ENCODE results near the gene C1orf232.

Gene C1orf232

GRCh38 chr1:26122988-26123973, 45.5 kb downstream of the C1orf232 start:
- DNase-seq: no peak

- DNase-seq: peak; percentile 31
These were observed 46.6 kb downstream of the C1orf232 start for GRCh38 chr1:26121854-26122773.

- peak; percentile 76 for DNase-seq
These were observed 48.7 kb downstream of the C1orf232 start for GRCh38 chr1:26119892-26120608.

GRCh38 chr1:26114165-26114927, 54.4 kb downstream of the C1orf232 start:
- DNase-seq: no peak

Data from MV-4-11 (cell line).